Measurements from ENCODE around the gene VPS36.
"Not testable (repeated sequence)": the region's sequence is repeated elsewhere in the genome, so short reads cannot be mapped to it uniquely, and the experiment has no call there.

- TF ChIP-seq POLR2A (IDR thresholded peaks at IDR 0.05): not testable (repeated sequence)
- TF ChIP-seq, protein P1, sequence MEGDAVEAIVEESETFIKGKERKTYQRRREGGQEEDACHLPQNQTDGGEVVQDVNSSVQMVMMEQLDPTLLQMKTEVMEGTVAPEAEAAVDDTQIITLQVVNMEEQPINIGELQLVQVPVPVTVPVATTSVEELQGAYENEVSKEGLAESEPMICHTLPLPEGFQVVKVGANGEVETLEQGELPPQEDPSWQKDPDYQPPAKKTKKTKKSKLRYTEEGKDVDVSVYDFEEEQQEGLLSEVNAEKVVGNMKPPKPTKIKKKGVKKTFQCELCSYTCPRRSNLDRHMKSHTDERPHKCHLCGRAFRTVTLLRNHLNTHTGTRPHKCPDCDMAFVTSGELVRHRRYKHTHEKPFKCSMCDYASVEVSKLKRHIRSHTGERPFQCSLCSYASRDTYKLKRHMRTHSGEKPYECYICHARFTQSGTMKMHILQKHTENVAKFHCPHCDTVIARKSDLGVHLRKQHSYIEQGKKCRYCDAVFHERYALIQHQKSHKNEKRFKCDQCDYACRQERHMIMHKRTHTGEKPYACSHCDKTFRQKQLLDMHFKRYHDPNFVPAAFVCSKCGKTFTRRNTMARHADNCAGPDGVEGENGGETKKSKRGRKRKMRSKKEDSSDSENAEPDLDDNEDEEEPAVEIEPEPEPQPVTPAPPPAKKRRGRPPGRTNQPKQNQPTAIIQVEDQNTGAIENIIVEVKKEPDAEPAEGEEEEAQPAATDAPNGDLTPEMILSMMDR (IDR thresholded peaks at IDR 0.05): not testable (repeated sequence)
These were observed 43.0 kb downstream of the VPS36 start for GRCh38 chr13:52407436-52407835.

Data from lower leg skin (tissue), 3 donors.